Esophagus muscularis mucosa (tissue), 3 donors: ENCODE results near the gene C7.

Source experiments
- CTCF ChIP-seq, 3 experiments: fragments of 200-600 bp in 2 of 3; fragments of 450-650 bp in 1 of 3; sonication (generic) in 2 of 3; IDR thresholded peaks; one replicate each; pipeline ENCODE4 v1.5.1; 2017 to 2019; ENCODE audit warnings: antibody characterized with exemption in 3 of 3, mild to moderate bottlenecking in 2 of 3, moderate library complexity in 1 of 3
- POLR2A ChIP-seq: fragments of 450-650 bp; IDR thresholded peaks from one replicate; pipeline ENCODE4 v1.6.1; 2017; ENCODE audit warnings: antibody characterized with exemption, moderate library complexity, mild to moderate bottlenecking, low read depth
- POLR2AphosphoS5 ChIP-seq, 2 donors: sonication (generic); formaldehyde crosslinking; IDR thresholded peaks; one replicate each; pipeline ENCODE4 v1.6.1; 2017; ENCODE audit warnings: antibody characterized with exemption in 2 of 2

GRCh38 chr5:40906351-40906751 lies 2.9 kb upstream of the C7 start:
- TF ChIP-seq CTCF (IDR thresholded peaks at IDR 0.05) (no peak), POLR2A (no peak), POLR2AphosphoS5 (IDR thresholded peaks at IDR 0.05) (no peak)
